PFSK-1 (cell line): ENCODE measurements around the gene LRRD1.

ENCODE experiments used
- FOXP2 ChIP-seq: optimal IDR thresholded peaks from 2 replicates; pipeline ENCODE3; 2011; ENCODE audit warnings: borderline replicate concordance, control low read depth, inconsistent platforms; ENCODE audit not compliant: insufficient read depth; ENCODE audit errors: extremely low read length, extremely low read depth
- POLR2AphosphoS5 ChIP-seq: IDR thresholded peaks from 2 replicates; pipeline ENCODE4 v1.6.1; 2012; ENCODE audit warnings: low read depth, mild to moderate bottlenecking, control low read depth, low read length, moderate library complexity
- REST ChIP-seq, 2 experiments: IDR thresholded peaks; 2 replicates each; pipeline versions ENCODE4 v1.6.1 to v1.8.0; 2011 to 2012; ENCODE audit warnings: low read depth in 2 of 2, low read length in 2 of 2, control low read depth in 1 of 2, inconsistent platforms in 1 of 2, mild to moderate bottlenecking in 1 of 2, moderate library complexity in 1 of 2; ENCODE audit not compliant: insufficient read depth in 1 of 2
- SIN3A ChIP-seq: IDR thresholded peaks from 2 replicates; pipeline ENCODE4 v1.6.1; 2012; ENCODE audit warnings: mild to moderate bottlenecking, low read length, moderate library complexity, borderline replicate concordance; ENCODE audit not compliant: insufficient read depth
- TAF1 ChIP-seq: IDR thresholded peaks from 2 replicates; pipeline ENCODE4 v1.6.1; 2012; ENCODE audit warnings: low read length, control low read depth, borderline replicate concordance; ENCODE audit not compliant: insufficient read depth

Gene LRRD1

GRCh38 chr7:92134271-92135051 is 44.5 kb downstream of the LRRD1 start, which contains the start of gene CYP51A1:
TSS of gene CYP51A1 (minus strand) at chr7:92134477. CDS start at chr7:92134364, 113 bp downstream.
- TF ChIP-seq FOXP2 (peak; percentile 70), REST (IDR thresholded peaks at IDR 0.05; ENCODE audit: insufficient read depth in 1 of 2, low read depth in 2 of 2, low read length in 2 of 2) (no peak), SIN3A (no peak), TAF1 (0 out of 2 replicates have a peak, but pooled peaks have one; percentile 51), POLR2AphosphoS5 (peak; percentile 60; the same call in 1 of the 2 replicates)

- no peak for TF ChIP-seq REST (IDR thresholded peaks at IDR 0.05; ENCODE audit: insufficient read depth in 1 of 2, low read depth in 2 of 2, low read length in 2 of 2)
- TF ChIP-seq TAF1, result no peak
- TF ChIP-seq POLR2AphosphoS5, result no peak
- peak; percentile 67 for TF ChIP-seq FOXP2
- TF ChIP-seq SIN3A, result no peak
These were observed 45.1 kb downstream of the LRRD1 start for GRCh38 chr7:92133737-92134270.

GRCh38 chr7:92133133-92133736 is 45.7 kb downstream of the LRRD1 start:
- no peak for TF ChIP-seq TAF1
- TF ChIP-seq REST (IDR thresholded peaks at IDR 0.05; ENCODE audit: insufficient read depth in 1 of 2, low read depth in 2 of 2, low read length in 2 of 2), result no peak
- TF ChIP-seq FOXP2, result no peak
- no peak for TF ChIP-seq SIN3A
- TF ChIP-seq POLR2AphosphoS5, result no peak

- no peak for TF ChIP-seq SIN3A
- TF ChIP-seq TAF1, result no peak
- no peak for TF ChIP-seq FOXP2
- no peak for TF ChIP-seq POLR2AphosphoS5
- no peak for TF ChIP-seq REST (IDR thresholded peaks at IDR 0.05; ENCODE audit: insufficient read depth in 1 of 2, low read depth in 2 of 2, low read length in 2 of 2)
These were observed 47.1 kb downstream of the LRRD1 start for GRCh38 chr7:92131764-92132330.
